H1 (cell line): ENCODE results near the gene RNF166. TPM values are rescaled to one million over a fixed set of nuclear protein-coding genes. Genes with fewer than 3 reads are reported as not detected.

Experiments used
- CTCF ChIA-PET: fragments of 300-600 bp; sonication (Branson Sonifier 250); formaldehyde crosslinking; loops from one replicate; lab custom pipeline; 2021; ENCODE audit not compliant: partially characterized antibody; lab: Charles Lee
- POLR2A ChIA-PET: fragments of 300-600 bp; sonication (Branson Sonifier 250); formaldehyde crosslinking; loops from one replicate; lab custom pipeline; 2021; ENCODE audit warnings: inconsistent platforms; ENCODE audit not compliant: partially characterized antibody; lab: Charles Lee
- DNase-seq, 2 experiments: peaks; one replicate each; pipeline versions ENCODE4 v3.0.0 to v3.0.0-alpha.2; 2010 to 2022; ENCODE audit warnings: low spot score in 2 of 2, low read depth in 1 of 2, mixed read lengths in 1 of 2
- FAIRE-seq: peaks from 2 replicates; lab custom pipeline; 2011; peaks lifted over from hg19 to GRCh38; lab: Jason Lieb, UNC
- H2AFZ ChIP-seq: 2 replicates; pipeline ENCODE4 v1.8.1; 2012; ENCODE audit warnings: low read length, inconsistent platforms
- H2AK5ac ChIP-seq: 2 replicates; pipeline ENCODE4 v1.6.1; 2013; ENCODE audit warnings: low read depth, low read length
- H2BK120ac ChIP-seq: replicated peaks from 2 replicates; pipeline ENCODE3; 2013; ENCODE audit warnings: low read depth, low read length, inconsistent platforms
- H2BK12ac ChIP-seq: 2 replicates; pipeline ENCODE4 v1.6.1; 2013; ENCODE audit warnings: low read depth, low read length
- H2BK15ac ChIP-seq: 2 replicates; pipeline ENCODE4 v1.6.1; 2013; ENCODE audit warnings: low read length
- H2BK20ac ChIP-seq: 2 replicates; pipeline ENCODE4 v1.6.1; 2013; ENCODE audit warnings: low read length
- H2BK5ac ChIP-seq: 2 replicates; pipeline ENCODE4 v1.6.1; 2013; ENCODE audit warnings: low read depth, low read length
- H3K14ac ChIP-seq: 2 replicates; pipeline ENCODE4 v1.6.1; 2013; ENCODE audit warnings: inconsistent platforms; ENCODE audit not compliant: insufficient read length
- H3K18ac ChIP-seq: 2 replicates; pipeline ENCODE4 v1.6.1; 2013; ENCODE audit warnings: low read length; ENCODE audit errors: extremely low read depth
- H3K23ac ChIP-seq: 2 replicates; pipeline ENCODE4 v1.6.1; 2013; ENCODE audit warnings: inconsistent platforms; ENCODE audit not compliant: insufficient read length
- H3K23me2 ChIP-seq: 2 replicates; pipeline ENCODE4 v1.6.1; 2013; ENCODE audit warnings: low read depth, low read length
- H3K27ac ChIP-seq: 2 replicates; pipeline ENCODE4 v1.6.1; 2011; ENCODE audit warnings: low read depth, low read length, inconsistent platforms
- H3K27me3 ChIP-seq, 4 experiments: replicated peaks in 1 of 4; 1 replicate in 1 of 4; 2 replicates in 3 of 4; pipeline versions ENCODE4 v1.6.1 to v1.8.1; 2011 to 2013; ENCODE audit warnings: low read length in 3 of 4, mild to moderate bottlenecking in 3 of 4, inconsistent platforms in 2 of 4, mixed read lengths in 2 of 4, moderate library complexity in 1 of 4; ENCODE audit not compliant: control insufficient read depth in 3 of 4, insufficient read depth in 3 of 4; ENCODE audit errors: extremely low read depth in 1 of 4
- H3K36me3 ChIP-seq, 4 experiments: 2 replicates each; pipeline versions ENCODE4 v1.6.1 to v1.8.1; 2011 to 2013; ENCODE audit warnings: mild to moderate bottlenecking in 4 of 4, low read length in 3 of 4, moderate library complexity in 2 of 4, control low read depth in 1 of 4, inconsistent platforms in 1 of 4; ENCODE audit not compliant: insufficient read depth in 4 of 4, control insufficient read depth in 2 of 4
- H3K4ac ChIP-seq: replicated peaks from 2 replicates; pipeline ENCODE3; 2013; ENCODE audit warnings: low read length, low read depth, mixed read lengths, inconsistent platforms; ENCODE audit not compliant: insufficient read length
- H3K4me1 ChIP-seq, 4 experiments: replicated peaks in 1 of 4; 1 replicate in 1 of 4; 2 replicates in 3 of 4; pipeline versions ENCODE4 v1.6.1 to v1.8.1; 2011 to 2013; ENCODE audit warnings: low read length in 3 of 4, inconsistent platforms in 2 of 4, mixed read lengths in 1 of 4; ENCODE audit not compliant: insufficient read depth in 4 of 4, control insufficient read depth in 3 of 4
- H3K4me2 ChIP-seq, 2 experiments: 2 replicates each; pipeline versions ENCODE4 v1.6.1 to v1.8.1; 2011 to 2013; ENCODE audit warnings: low read depth in 2 of 2, low read length in 2 of 2, control low read depth in 1 of 2, inconsistent platforms in 1 of 2, mild to moderate bottlenecking in 1 of 2; ENCODE audit not compliant: insufficient read depth in 1 of 2
- H3K4me3 ChIP-seq, 4 experiments: fragments of 200-600, 300-600 bp in 1 of 4; sonication (generic), shearing (Covaris generic), sonication (Bioruptor Twin) in 1 of 4; 2 replicates each; pipeline versions ENCODE4 v1.5.1 to v1.8.1; 2011 to 2016; ENCODE audit warnings: low read length in 4 of 4, low read depth in 3 of 4, control low read depth in 2 of 4, inconsistent platforms in 2 of 4, mild to moderate bottlenecking in 2 of 4, mixed read lengths in 1 of 4, moderate library complexity in 1 of 4; ENCODE audit not compliant: insufficient read depth in 2 of 4; ENCODE audit errors: extremely low read depth in 1 of 4
- H3K56ac ChIP-seq: replicated peaks from 2 replicates; pipeline ENCODE3; 2013; ENCODE audit warnings: low read depth, mild to moderate bottlenecking, mixed read lengths, low read length, inconsistent platforms; ENCODE audit not compliant: insufficient read length
- H3K79me1 ChIP-seq: 2 replicates; pipeline ENCODE4 v1.6.1; 2013; ENCODE audit warnings: low read depth, low read length, control low read depth
- H3K79me2 ChIP-seq, 2 experiments: 2 replicates each; pipeline versions ENCODE4 v1.6.1 to v1.8.1; 2012 to 2013; ENCODE audit warnings: low read length in 2 of 2, mild to moderate bottlenecking in 2 of 2, inconsistent platforms in 1 of 2; ENCODE audit not compliant: insufficient read depth in 2 of 2, control insufficient read depth in 1 of 2
- H3K9ac ChIP-seq, 4 experiments: replicated peaks in 1 of 4; 1 replicate in 1 of 4; 2 replicates in 3 of 4; pipeline versions ENCODE4 v1.6.1 to v1.8.1; 2011 to 2013; ENCODE audit warnings: low read depth in 3 of 4, low read length in 3 of 4, control low read depth in 2 of 4, mild to moderate bottlenecking in 2 of 4, moderate library complexity in 2 of 4, inconsistent platforms in 1 of 4; ENCODE audit errors: extremely low read depth in 1 of 4
- H3K9me3 ChIP-seq, 2 experiments: 2 replicates each; pipeline versions ENCODE4 v1.6.1 to v1.8.1; 2012 to 2013; ENCODE audit warnings: mild to moderate bottlenecking in 2 of 2, moderate library complexity in 2 of 2, control low read depth in 1 of 2, inconsistent platforms in 1 of 2, low read depth in 1 of 2, low read length in 1 of 2, mixed read lengths in 1 of 2; ENCODE audit not compliant: insufficient read depth in 2 of 2
- H4K20me1 ChIP-seq, 2 experiments: replicated peaks in 1 of 2; 2 replicates each; pipeline versions ENCODE3 to v1.8.1; 2011 to 2013; ENCODE audit warnings: inconsistent platforms in 2 of 2, low read length in 2 of 2, mild to moderate bottlenecking in 1 of 2; ENCODE audit not compliant: insufficient read depth in 2 of 2, control insufficient read depth in 1 of 2
- H4K5ac ChIP-seq: 2 replicates; pipeline ENCODE4 v1.6.1; 2013; ENCODE audit warnings: low read length, low read depth, mixed read lengths, inconsistent platforms; ENCODE audit not compliant: insufficient read length
- H4K8ac ChIP-seq: 2 replicates; pipeline ENCODE4 v1.8.0; 2013; ENCODE audit warnings: mild to moderate bottlenecking, moderate library complexity, low read length, inconsistent platforms; ENCODE audit not compliant: insufficient read depth; ENCODE audit errors: extremely low read depth
- H4K91ac ChIP-seq: replicated peaks from 2 replicates; pipeline ENCODE3; 2013; ENCODE audit warnings: low read length, mixed read lengths, inconsistent platforms; ENCODE audit not compliant: insufficient read length
- ATF2 ChIP-seq: IDR thresholded peaks from 2 replicates; pipeline ENCODE4 v1.6.1; 2012; ENCODE audit warnings: low read length, inconsistent platforms
- BCL11A ChIP-seq, 2 experiments: IDR thresholded peaks; one replicate each; pipeline ENCODE4 v1.6.1; 2011; ENCODE audit warnings: low read depth in 2 of 2, low read length in 2 of 2, mild to moderate bottlenecking in 2 of 2
- EGR1 ChIP-seq: IDR thresholded peaks from 2 replicates; pipeline ENCODE4 v1.6.1; 2011; ENCODE audit warnings: low read depth, low read length, borderline replicate concordance
- JUN ChIP-seq: IDR thresholded peaks from 2 replicates; pipeline ENCODE4 v1.6.1; 2011; ENCODE audit warnings: low read depth, mild to moderate bottlenecking, improper control_type of control experiment, low read length
- KDM1A ChIP-seq: fragments of 200-600, 300-600 bp; sonication (generic); IDR thresholded peaks from 2 replicates; pipeline ENCODE4 v1.7.1; 2016; ENCODE audit warnings: mild to moderate bottlenecking, low read length, borderline replicate concordance
- NRF1 ChIP-seq: IDR thresholded peaks from 2 replicates; pipeline ENCODE4 v1.6.1; 2011; ENCODE audit warnings: mild to moderate bottlenecking, low read depth, low read length, improper control_type of control experiment
- POLR2AphosphoS5 ChIP-seq: IDR thresholded peaks from 2 replicates; pipeline ENCODE4 v1.6.1; 2011; ENCODE audit warnings: low read depth, low read length
- RAD21 ChIP-seq, 2 experiments: IDR thresholded peaks in 1 of 2; conservative IDR thresholded peaks in 1 of 2; 2 replicates each; pipeline ENCODE4 v1.6.1; 2011; ENCODE audit warnings: low read depth in 2 of 2, low read length in 2 of 2, improper control_type of control experiment in 1 of 2, inconsistent platforms in 1 of 2, mild to moderate bottlenecking in 1 of 2, moderate library complexity in 1 of 2
- RNF2 ChIP-seq: fragments of 200-900, 300-1000 bp; sonication (generic); IDR thresholded peaks from 2 replicates; pipeline ENCODE4 v1.7.1; 2016; ENCODE audit warnings: borderline replicate concordance, low read depth, mild to moderate bottlenecking, antibody characterized with exemption, low read length; ENCODE audit not compliant: poor library complexity, severe bottlenecking; ENCODE audit errors: missing control alignments
- SIN3A ChIP-seq, 2 experiments: IDR thresholded peaks in 1 of 2; conservative IDR thresholded peaks in 1 of 2; 2 replicates each; pipeline ENCODE4 v1.6.1; 2011 to 2012; ENCODE audit warnings: low read length in 2 of 2, improper control_type of control experiment in 1 of 2, low read depth in 1 of 2, mild to moderate bottlenecking in 1 of 2
- TBP ChIP-seq: IDR thresholded peaks from 2 replicates; pipeline ENCODE4 v1.6.1; 2011; ENCODE audit warnings: low read depth, low read length, improper control_type of control experiment
- TCF12 ChIP-seq: IDR thresholded peaks from 2 replicates; pipeline ENCODE4 v1.6.1; 2011; ENCODE audit warnings: low read depth, mild to moderate bottlenecking, low read length
- WGBS, 2 experiments: shearing (Covaris generic) in 1 of 2; methylation state at CpG; one replicate each; pipeline versions ENCODE4 v1.1.6 to v1.1.7; 2013 to 2015; ENCODE audit warnings: low lambda C conversion rate in 2 of 2, mixed read lengths in 2 of 2, inconsistent platforms in 1 of 2, low coverage in 1 of 2, missing lambda C conversion rate in 1 of 2; ENCODE audit not compliant: insufficient replicate concordance in 2 of 2, insufficient coverage in 1 of 2, insufficient read length in 1 of 2; ENCODE audit errors: extremely low coverage in 1 of 2, missing lambda C conversion rate in 1 of 2; 5-methylcytosine and 5-hydroxymethylcytosine counted together
- polyA plus RNA-seq, 7 experiments: library from polyadenylated mRNA; depleted of rRNA in 3 of 7; stranded (reverse) in 5 of 7; unstranded in 2 of 7; fragments of >200 nt in 5 of 7; fragments of 200-250 nt in 2 of 7; gene quantifications; 1 replicate in 5 of 7; 2 replicates in 1 of 7; 4 replicates in 1 of 7; pipeline versions ENCODE4 v1.2.1 to v1.2.3, GENCODE V29; 2011 to 2013; ENCODE audit warnings: missing spikeins in 2 of 7, mixed read lengths in 2 of 7
- total RNA-seq: library from RNA; stranded (reverse); fragmentation: NEBNext Ultra II Directional; extraction: Animal tissue kit (Norgen Biotek cat#: 25700); gene quantifications from 2 replicates; pipeline ENCODE4 v1.2.1, GENCODE V29; 2021

The RNF166 gene
- total and polyA plus RNA-seq, 2 of the 8 experiments (the other 6 are each of a cell fraction or from before 2014, with no cell fraction given) = 29.8 to 31.2 TPM

- Histone ChIP-seq H4K8ac (no peak overlapping the region), H3K9me3 (no peaks in the 10 kb centered on the region), H3K4me2 (no peak overlapping the region), H3K79me2 (no peaks in the 10 kb centered on the region), H3K27ac (no peak overlapping the region), H4K20me1 (peaks cover 0 to 1% of the 10 kb centered on the region in 2 experiments), H3K23ac (no peak overlapping the region), H3K14ac (no peak overlapping the region), H3K79me1 (no peaks in the 10 kb centered on the region), H3K4me1 (peaks cover 0 to 2% (median 0%) of the 10 kb centered on the region in 4 experiments; a peak in 3 of 7 replicates), H2BK5ac (no peak overlapping the region), H2BK120ac (no peak overlapping the region), H2BK15ac (no peak overlapping the region), H4K5ac (no peak overlapping the region), H3K4ac (no peak overlapping the region), H2AK5ac (no peak overlapping the region), H4K91ac (no peak overlapping the region), H2BK20ac (no peak overlapping the region), H3K4me3 (no peak overlapping the region), H3K27me3 (no peaks in the 10 kb centered on the region; a peak in 2 of 7 replicates), H3K23me2 (no peaks in the 10 kb centered on the region), H3K56ac (no peak overlapping the region), H2BK12ac (no peak overlapping the region), H2AFZ (no peak overlapping the region), H3K18ac (no peak overlapping the region), H3K36me3 (peaks cover 0 to 9% (median 4%) of the 10 kb centered on the region in 4 experiments; a peak in 3 of 8 replicates), H3K9ac (no peak overlapping the region)
- no peak for FAIRE-seq
- POLR2A ChIA-PET = no interaction called here
- CTCF ChIA-PET = interaction anchor here (1.9 to 2.3 kb wide), 2 partner anchors 12 to 20 kb away, joined by 8 to 9 read pairs; no protein-coding TSS in a partner anchor
- 78% methylated on average over 10 of the region's 10 CpGs; no CpG with 5 or more reads in 1 of the 2 experiments for WGBS, 2 experiments
- DNase-seq = no peak
- no peak for TF ChIP-seq BCL11A (IDR thresholded peaks at IDR 0.05; ENCODE audit: low read depth in 2 of 2, low read length in 2 of 2)
- TF ChIP-seq TBP = no peak
- TF ChIP-seq JUN = no peak
- TF ChIP-seq RAD21 (IDR thresholded peaks at IDR 0.05 in 1 of 2, conservative IDR thresholded peaks at IDR 0.05 in 1 of 2; ENCODE audit: low read depth in 2 of 2, low read length in 2 of 2) = no peak
- TF ChIP-seq EGR1 = no peak
- no peak for TF ChIP-seq KDM1A
- no peak for TF ChIP-seq SIN3A (conservative IDR thresholded peaks at IDR 0.05 in 1 of 2, IDR thresholded peaks at IDR 0.05 in 1 of 2; ENCODE audit: low read depth in 1 of 2, low read length in 2 of 2)
- TF ChIP-seq ATF2 = no peak
- TF ChIP-seq NRF1 = no peak
- TF ChIP-seq TCF12 = no peak
- no peak for TF ChIP-seq RNF2
- TF ChIP-seq POLR2AphosphoS5 = no peak
Measured at GRCh38 chr16:88692861-88693260, 13.3 kb downstream of the RNF166 start.
